HEK293 (cell line): Measurements from ENCODE around the gene PRR23C.

Source experiments
- CTCF ChIA-PET: fragments of 350-600 bp; formaldehyde crosslinking; extraction: SDS; loops from one replicate; lab custom pipeline; 2021; ENCODE audit warnings: antibody characterized with exemption; lab: Yijun Ruan, JAX
- POLR2A ChIA-PET: fragments of 300-600 bp; formaldehyde crosslinking; extraction: SDS; loops from one replicate; lab custom pipeline; 2020; ENCODE audit warnings: antibody characterized with exemption, inconsistent platforms; lab: Yijun Ruan, JAX
- H3K27ac ChIP-seq: fragments of 200-500 bp; sonication (Bioruptor generic); 2 replicates; pipeline ENCODE4 v1.5.1; 2014; ENCODE audit warnings: low read depth, low read length, control low read depth, inconsistent platforms; ENCODE audit errors: extremely low read depth
- H3K36me3 ChIP-seq, 2 experiments: fragments of 200-500 bp in 1 of 2; sonication (Bioruptor generic) in 1 of 2; 1 replicate in 1 of 2; 2 replicates in 1 of 2; pipeline ENCODE4 v1.5.1; 2014 to 2017; ENCODE audit warnings: inconsistent platforms in 2 of 2, low read length in 2 of 2; ENCODE audit not compliant: control insufficient read depth in 2 of 2, insufficient read depth in 1 of 2
- H3K4me1 ChIP-seq: fragments of 200-500 bp; sonication (Bioruptor generic); 2 replicates; pipeline ENCODE4 v1.5.1; 2014; ENCODE audit warnings: mild to moderate bottlenecking, low read length, inconsistent platforms; ENCODE audit not compliant: control insufficient read depth, insufficient read depth
- H3K4me3 ChIP-seq: 2 replicates; pipeline ENCODE4 v1.5.1; 2011; ENCODE audit warnings: low read depth, mild to moderate bottlenecking, control low read depth, low read length, moderate library complexity
- H3K9me3 ChIP-seq: fragments of 200-500 bp; sonication (Bioruptor generic); 2 replicates; pipeline ENCODE4 v1.5.1; 2014; ENCODE audit warnings: low read depth, low read length, inconsistent platforms; ENCODE audit not compliant: control insufficient read depth, insufficient read depth
- PRDM2 ChIP-seq: fragments of 450-650 bp; formaldehyde crosslinking; IDR thresholded peaks from 2 replicates; pipeline ENCODE4 v1.5.1; 2016; ENCODE audit warnings: missing biosample characterization, missing genetic modification characterization, borderline replicate concordance
- PRDM4 ChIP-seq: fragments of 450-650 bp; formaldehyde crosslinking; IDR thresholded peaks from 2 replicates; pipeline ENCODE4 v1.5.1; 2017; ENCODE audit warnings: missing biosample characterization, missing genetic modification characterization
- SETDB1 ChIP-seq: IDR thresholded peaks from one replicate; pipeline ENCODE4 v1.6.1; 2017; ENCODE audit warnings: mild to moderate bottlenecking, low read length, moderate library complexity, mixed read lengths; ENCODE audit not compliant: insufficient read length
- YY2 ChIP-seq: fragments of 450-650 bp; formaldehyde crosslinking; IDR thresholded peaks from 2 replicates; pipeline ENCODE4 v1.5.1; 2016; ENCODE audit warnings: missing biosample characterization, missing genetic modification characterization
- ZBTB17 ChIP-seq: fragments of 450-650 bp; formaldehyde crosslinking; IDR thresholded peaks from 2 replicates; pipeline ENCODE4 v1.5.1; 2016; ENCODE audit warnings: missing biosample characterization, missing genetic modification characterization
- ZBTB48 ChIP-seq: fragments of 450-650 bp; formaldehyde crosslinking; IDR thresholded peaks from 2 replicates; pipeline ENCODE4 v1.5.1; 2016; ENCODE audit warnings: missing biosample characterization, missing genetic modification characterization
- ZNF157 ChIP-seq: fragments of 450-650 bp; formaldehyde crosslinking; IDR thresholded peaks from 2 replicates; pipeline ENCODE4 v1.5.1; 2016; ENCODE audit warnings: missing biosample characterization, missing genetic modification characterization
- ZNF175 ChIP-seq: fragments of 450-650 bp; formaldehyde crosslinking; IDR thresholded peaks from 2 replicates; pipeline ENCODE4 v1.5.1; 2016; ENCODE audit warnings: missing biosample characterization, missing genetic modification characterization
- ZNF184 ChIP-seq: fragments of 450-650 bp; IDR thresholded peaks from 2 replicates; pipeline ENCODE4 v1.5.1; 2018; ENCODE audit warnings: missing biosample characterization, mild to moderate bottlenecking, missing genetic modification characterization
- ZNF211 ChIP-seq: fragments of 450-650 bp; formaldehyde crosslinking; IDR thresholded peaks from 2 replicates; pipeline ENCODE4 v1.5.1; 2016; ENCODE audit warnings: low read depth, missing biosample characterization, missing genetic modification characterization
- ZNF280C ChIP-seq: fragments of 450-650 bp; formaldehyde crosslinking; IDR thresholded peaks from 2 replicates; pipeline ENCODE4 v1.5.1; 2016; ENCODE audit warnings: missing biosample characterization, missing genetic modification characterization
- ZNF292 ChIP-seq: fragments of 450-650 bp; formaldehyde crosslinking; IDR thresholded peaks from 2 replicates; pipeline ENCODE4 v1.5.1; 2016; ENCODE audit warnings: low read depth, missing biosample characterization, missing genetic modification characterization, borderline replicate concordance
- ZNF558 ChIP-seq: fragments of 450-650 bp; formaldehyde crosslinking; IDR thresholded peaks from 2 replicates; pipeline ENCODE4 v1.5.1; 2016; ENCODE audit warnings: missing biosample characterization, missing genetic modification characterization
- ZNF561 ChIP-seq: fragments of 450-650 bp; IDR thresholded peaks from 2 replicates; pipeline ENCODE4 v1.5.1; 2018; ENCODE audit warnings: missing biosample characterization, missing genetic modification characterization, borderline replicate concordance
- ZNF571 ChIP-seq: fragments of 450-650 bp; formaldehyde crosslinking; IDR thresholded peaks from 2 replicates; pipeline ENCODE4 v1.5.0; 2017; ENCODE audit warnings: missing biosample characterization, missing genetic modification characterization
- ZNF791 ChIP-seq: fragments of 450-650 bp; formaldehyde crosslinking; IDR thresholded peaks from 2 replicates; pipeline ENCODE4 v1.5.1; 2016; ENCODE audit warnings: missing biosample characterization, missing genetic modification characterization

The PRR23C gene

GRCh38 chr3:139052802-139053600, 8.3 kb upstream of the PRR23C start:
- Histone ChIP-seq H3K4me1 (no peaks in the 10 kb centered on the region), H3K4me3 (no peak overlapping the region), H3K36me3 (no peaks in the 10 kb centered on the region), H3K27ac (no peak overlapping the region), H3K9me3 (no peaks in the 10 kb centered on the region)
- ChIA-PET POLR2A (no interaction called here), CTCF (no interaction called here)
- TF ChIP-seq SETDB1 (peak; percentile 87), ZBTB48 (tag by site-specific recombination) (no peak)

- ChIA-PET POLR2A (no interaction called here), CTCF (interaction anchor here (0.6 kb wide), 1 partner anchor 938 kb away, joined by 3 read pairs; no protein-coding TSS in a partner anchor)
- Histone ChIP-seq H3K9me3 (no peaks in the 10 kb centered on the region), H3K36me3 (no peaks in the 10 kb centered on the region), H3K4me3 (no peak overlapping the region), H3K4me1 (no peaks in the 10 kb centered on the region), H3K27ac (no peak overlapping the region)
- TF ChIP-seq ZNF558 (tag by site-specific recombination) (no peak), ZNF791 (no peak), ZNF561 (tag by site-specific recombination) (no peak), ZNF157 (no peak), ZNF211 (tag by site-specific recombination) (no peak), ZNF571 (tag by site-specific recombination) (no peak), YY2 (tag by site-specific recombination) (no peak), ZNF292 (no peak), ZBTB48 (tag by site-specific recombination) (no peak), ZNF280C (tag by site-specific recombination) (no peak), ZBTB17 (no peak), ZNF184 (tag by site-specific recombination) (no peak), PRDM4 (tag by site-specific recombination) (no peak), PRDM2 (no peak), ZNF175 (tag by site-specific recombination) (no peak)
Measured at GRCh38 chr3:139043554-139044365, 932 bp downstream of the PRR23C start.
